Activated CD8-positive, alpha-beta T cell treated with anti-CD3 and anti-CD28 coated beads for 36 hours (primary cell): Measurements from ENCODE around the gene FOXP4. TPM values are rescaled to one million over a fixed set of nuclear protein-coding genes. Genes with fewer than 3 reads are reported as not detected.

Source experiments
- ATAC-seq: fragments of 200-7000 bp; cut with Tn5 transposase; one replicate; pipeline ENCODE4 v1.10.0; 2021; ENCODE audit warnings: mild to moderate bottlenecking, moderate library complexity
- CTCF ChIA-PET: fragments of 350-600 bp; sonication (Branson Sonifier 250); formaldehyde crosslinking; loops from one replicate; lab custom pipeline; 2021; ENCODE audit warnings: antibody characterized with exemption; lab: Charles Lee
- POLR2A ChIA-PET: fragments of 350-600 bp; sonication (Branson Sonifier 250); formaldehyde crosslinking; loops from one replicate; lab custom pipeline; 2021; ENCODE audit warnings: antibody characterized with exemption; lab: Charles Lee
- DNase-seq: peaks from one replicate; pipeline ENCODE4 v3.0.0-alpha.2; 2020
- H3K27ac Mint-ChIP-seq: one replicate; pipeline ENCODE4 v1.8.0; 2021; ENCODE audit warnings: mild to moderate bottlenecking, mixed read lengths
- H3K27me3 Mint-ChIP-seq: one replicate; pipeline ENCODE4 v1.8.0; 2021; ENCODE audit warnings: mixed read lengths
- H3K36me3 Mint-ChIP-seq: one replicate; pipeline ENCODE4 v1.8.0; 2021; ENCODE audit warnings: low read depth, mixed read lengths
- H3K4me1 Mint-ChIP-seq: one replicate; pipeline ENCODE4 v1.8.0; 2021; ENCODE audit warnings: low read depth, mixed read lengths
- H3K4me3 Mint-ChIP-seq: one replicate; pipeline ENCODE4 v1.8.0; 2021; ENCODE audit warnings: mild to moderate bottlenecking, moderate library complexity, mixed read lengths
- H3K9me3 Mint-ChIP-seq: one replicate; pipeline ENCODE4 v1.8.0; 2021; ENCODE audit warnings: mixed read lengths
- CTCF ChIP-seq: fragments of 200-600 bp; IDR thresholded peaks from one replicate; pipeline ENCODE4 v1.8.0; 2022; ENCODE audit warnings: antibody characterized with exemption, mild to moderate bottlenecking
- intact Hi-C: fragments of 100-400 bp; cut with micrococcal nuclease; formaldehyde crosslinking; loops from one replicate; pipeline ENCODE4 v1.10.0; 2022
- total RNA-seq, 2 experiments: library from RNA; stranded (reverse); gene quantifications; one replicate each; pipeline ENCODE4 v1.2.3, GENCODE V29; 2021

The FOXP4 gene
- total RNA-seq, 2 experiments from 2014 or later: 11.0 to 11.8 TPM

- POLR2A ChIA-PET: interaction anchor here (0.8 to 1.4 kb wide), 5 partner anchors 8 to 183 kb away, joined by 3 to 4 read pairs (median 3); partner anchors contain the start of gene TFEB
- no peaks in the 10 kb centered on the region for H3K9me3 Mint-ChIP-seq
- ATAC-seq (no peak), DNase-seq (no peak)
- H3K27ac Mint-ChIP-seq: no peak overlapping the region
- H3K27me3 Mint-ChIP-seq: peaks cover 21% of the 10 kb centered on the region
- TF ChIP-seq CTCF: no peak
- H3K4me1 Mint-ChIP-seq: peaks cover 11% of the 10 kb centered on the region
- CTCF ChIA-PET: no interaction called here
- peaks cover 10% of the 10 kb centered on the region for H3K36me3 Mint-ChIP-seq
- intact Hi-C loops: no loop called here
- H3K4me3 Mint-ChIP-seq: no peak overlapping the region
Measured at GRCh38 chr6:41552723-41553122, 6.5 kb downstream of the FOXP4 start.

GRCh38 chr6:41553405-41553999 is 7.3 kb downstream of the FOXP4 start:
- ATAC-seq (no peak), DNase-seq (no peak)
- Mint-ChIP-seq H3K27ac (no peak overlapping the region), H3K36me3 (peaks cover 10% of the 10 kb centered on the region), H3K9me3 (no peaks in the 10 kb centered on the region), H3K27me3 (peaks cover 21% of the 10 kb centered on the region), H3K4me1 (peaks cover 8% of the 10 kb centered on the region), H3K4me3 (no peak overlapping the region)
- intact Hi-C loops: no loop called here
- CTCF ChIA-PET: interaction anchor here (1.2 kb wide), 1 partner anchor 130 kb away, joined by 3 read pairs; no protein-coding TSS in a partner anchor
- no peak for TF ChIP-seq CTCF
- POLR2A ChIA-PET: interaction anchor here (0.8 to 1.1 kb wide), 4 partner anchors 10 to 182 kb away, joined by 3 read pairs; partner anchors contain the start of gene TFEB

GRCh38 chr6:41555326-41556300 is 9.4 kb downstream of the FOXP4 start:
- ChIA-PET CTCF (interaction anchor here (1.3 to 1.9 kb wide), 2 partner anchors 9 to 131 kb away, joined by 3 to 7 read pairs; no protein-coding TSS in a partner anchor), POLR2A (no interaction called here)
- H3K4me3 Mint-ChIP-seq: no peak overlapping the region
- DNase-seq (no peak), ATAC-seq (no peak)
- H3K36me3 Mint-ChIP-seq: peaks cover 10% of the 10 kb centered on the region
- H3K27me3 Mint-ChIP-seq: peaks cover 17% of the 10 kb centered on the region
- intact Hi-C loops: no loop called here
- no peaks in the 10 kb centered on the region for H3K9me3 Mint-ChIP-seq
- no peak overlapping the region for H3K27ac Mint-ChIP-seq
- H3K4me1 Mint-ChIP-seq: peaks cover 15% of the 10 kb centered on the region
- no peak for TF ChIP-seq CTCF

- H3K9me3 Mint-ChIP-seq: no peaks in the 10 kb centered on the region
- peaks cover 12% of the 10 kb centered on the region for H3K27me3 Mint-ChIP-seq
- H3K36me3 Mint-ChIP-seq: peaks cover 5% of the 10 kb centered on the region
- no peak for ATAC-seq
- POLR2A ChIA-PET: no interaction called here
- intact Hi-C loops: no loop called here
- H3K4me3 Mint-ChIP-seq: no peak overlapping the region
- H3K27ac Mint-ChIP-seq: no peak overlapping the region
- CTCF ChIA-PET: interaction anchor here (1.3 to 1.9 kb wide), 2 partner anchors 10 to 133 kb away, joined by 3 to 7 read pairs; no protein-coding TSS in a partner anchor
- no peak for TF ChIP-seq CTCF
- no peak for DNase-seq
- H3K4me1 Mint-ChIP-seq: peaks cover 22% of the 10 kb centered on the region
Measured at GRCh38 chr6:41557335-41557734, 11.2 kb downstream of the FOXP4 start.
